T-helper 1 cell treated with Interleukin-12 subunit alpha and Interleukin-12 subunit beta and Interleukin-4 antibody, amounts not matched to agents 30 μg/mL and 1 μg/mL, for 36 hours (primary cell): Measurements from ENCODE around the gene PLEKHJ1.

Experiments
- H3K27ac Mint-ChIP-seq: one replicate; pipeline ENCODE4 v1.8.0; 2021; ENCODE audit warnings: mild to moderate bottlenecking, mixed read lengths
- H3K27me3 Mint-ChIP-seq: one replicate; pipeline ENCODE4 v1.8.0; 2021; ENCODE audit warnings: low read depth, mixed read lengths
- H3K36me3 Mint-ChIP-seq: one replicate; pipeline ENCODE4 v1.8.0; 2021; ENCODE audit warnings: low read depth, mixed read lengths
- H3K4me1 Mint-ChIP-seq: one replicate; pipeline ENCODE4 v1.8.0; 2021; ENCODE audit warnings: low read depth, mixed read lengths
- H3K4me3 Mint-ChIP-seq: one replicate; pipeline ENCODE4 v1.8.0; 2021; ENCODE audit warnings: mild to moderate bottlenecking, moderate library complexity, mixed read lengths
- H3K9me3 Mint-ChIP-seq: one replicate; pipeline ENCODE4 v1.8.0; 2021; ENCODE audit warnings: mixed read lengths

Gene PLEKHJ1

GRCh38 chr19:2228157-2229030 is 7.7 kb downstream of the PLEKHJ1 start:
- Mint-ChIP-seq H3K4me3 (no peak overlapping the region), H3K9me3 (no peaks in the 10 kb centered on the region), H3K36me3 (peaks cover 14% of the 10 kb centered on the region), H3K27ac (no peak overlapping the region), H3K27me3 (no peaks in the 10 kb centered on the region), H3K4me1 (no peaks in the 10 kb centered on the region)

GRCh38 chr19:2227415-2228156 is 8.5 kb downstream of the PLEKHJ1 start:
- H3K27me3 Mint-ChIP-seq = no peaks in the 10 kb centered on the region
- H3K27ac Mint-ChIP-seq = no peak overlapping the region
- no peaks in the 10 kb centered on the region for H3K9me3 Mint-ChIP-seq
- peaks cover 14% of the 10 kb centered on the region for H3K36me3 Mint-ChIP-seq
- H3K4me1 Mint-ChIP-seq = no peaks in the 10 kb centered on the region
- H3K4me3 Mint-ChIP-seq = no peak overlapping the region

- Mint-ChIP-seq H3K27ac (no peak overlapping the region), H3K27me3 (no peaks in the 10 kb centered on the region), H3K36me3 (peaks cover 14% of the 10 kb centered on the region), H3K9me3 (no peaks in the 10 kb centered on the region), H3K4me3 (no peak overlapping the region), H3K4me1 (no peaks in the 10 kb centered on the region)
Measured at GRCh38 chr19:2226840-2227360, 9.2 kb downstream of the PLEKHJ1 start.

GRCh38 chr19:2226051-2226839 is 9.9 kb downstream of the PLEKHJ1 start:
- no peak overlapping the region for H3K4me3 Mint-ChIP-seq
- H3K9me3 Mint-ChIP-seq = no peaks in the 10 kb centered on the region
- no peaks in the 10 kb centered on the region for H3K4me1 Mint-ChIP-seq
- H3K27me3 Mint-ChIP-seq = no peaks in the 10 kb centered on the region
- no peak overlapping the region for H3K27ac Mint-ChIP-seq
- H3K36me3 Mint-ChIP-seq = peaks cover 14% of the 10 kb centered on the region

- no peak overlapping the region for H3K27ac Mint-ChIP-seq
- H3K27me3 Mint-ChIP-seq = no peaks in the 10 kb centered on the region
- H3K4me1 Mint-ChIP-seq = no peaks in the 10 kb centered on the region
- no peak overlapping the region for H3K4me3 Mint-ChIP-seq
- H3K9me3 Mint-ChIP-seq = no peaks in the 10 kb centered on the region
- H3K36me3 Mint-ChIP-seq = peaks cover 14% of the 10 kb centered on the region
Measured at GRCh38 chr19:2225415-2226050, 10.6 kb downstream of the PLEKHJ1 start.

GRCh38 chr19:2224754-2225349 is 11.3 kb downstream of the PLEKHJ1 start:
- H3K36me3 Mint-ChIP-seq = peaks cover 11% of the 10 kb centered on the region
- no peaks in the 10 kb centered on the region for H3K9me3 Mint-ChIP-seq
- no peaks in the 10 kb centered on the region for H3K27me3 Mint-ChIP-seq
- H3K4me3 Mint-ChIP-seq = no peak overlapping the region
- no peak overlapping the region for H3K27ac Mint-ChIP-seq
- no peaks in the 10 kb centered on the region for H3K4me1 Mint-ChIP-seq

- Mint-ChIP-seq H3K9me3 (no peaks in the 10 kb centered on the region), H3K4me1 (no peaks in the 10 kb centered on the region), H3K36me3 (peaks cover 11% of the 10 kb centered on the region), H3K27me3 (no peaks in the 10 kb centered on the region), H3K27ac (no peak overlapping the region), H3K4me3 (no peak overlapping the region)
Measured at GRCh38 chr19:2223959-2224358, 12.2 kb downstream of the PLEKHJ1 start.

GRCh38 chr19:2223391-2223790 is 12.7 kb downstream of the PLEKHJ1 start:
- no peaks in the 10 kb centered on the region for H3K27me3 Mint-ChIP-seq
- H3K4me1 Mint-ChIP-seq = no peaks in the 10 kb centered on the region
- H3K4me3 Mint-ChIP-seq = no peak overlapping the region
- H3K9me3 Mint-ChIP-seq = no peaks in the 10 kb centered on the region
- H3K27ac Mint-ChIP-seq = no peak overlapping the region
- peaks cover 9% of the 10 kb centered on the region for H3K36me3 Mint-ChIP-seq

- Mint-ChIP-seq H3K4me3 (no peak overlapping the region), H3K27me3 (no peaks in the 10 kb centered on the region), H3K27ac (no peak overlapping the region), H3K9me3 (no peaks in the 10 kb centered on the region), H3K36me3 (peaks cover 12% of the 10 kb centered on the region), H3K4me1 (no peaks in the 10 kb centered on the region)
Measured at GRCh38 chr19:2221918-2222317, 14.2 kb downstream of the PLEKHJ1 start.

GRCh38 chr19:2221250-2221831 is 14.8 kb downstream of the PLEKHJ1 start:
- Mint-ChIP-seq H3K9me3 (no peaks in the 10 kb centered on the region), H3K27me3 (no peaks in the 10 kb centered on the region), H3K36me3 (peaks cover 14% of the 10 kb centered on the region), H3K27ac (no peak overlapping the region), H3K4me3 (no peak overlapping the region), H3K4me1 (no peaks in the 10 kb centered on the region)

GRCh38 chr19:2219726-2220125 is 16.4 kb downstream of the PLEKHJ1 start:
- H3K36me3 Mint-ChIP-seq = peaks cover 12% of the 10 kb centered on the region
- no peak overlapping the region for H3K27ac Mint-ChIP-seq
- H3K9me3 Mint-ChIP-seq = no peaks in the 10 kb centered on the region
- no peaks in the 10 kb centered on the region for H3K27me3 Mint-ChIP-seq
- H3K4me3 Mint-ChIP-seq = no peak overlapping the region
- H3K4me1 Mint-ChIP-seq = peaks cover 2% of the 10 kb centered on the region

GRCh38 chr19:2217591-2217990 is 18.5 kb downstream of the PLEKHJ1 start:
- Mint-ChIP-seq H3K36me3 (peaks cover 10% of the 10 kb centered on the region), H3K27ac (no peak overlapping the region), H3K27me3 (no peaks in the 10 kb centered on the region), H3K4me1 (peaks cover 6% of the 10 kb centered on the region), H3K4me3 (no peak overlapping the region), H3K9me3 (no peaks in the 10 kb centered on the region)

- Mint-ChIP-seq H3K36me3 (peaks cover 15% of the 10 kb centered on the region), H3K27me3 (no peaks in the 10 kb centered on the region), H3K27ac (no peak overlapping the region), H3K9me3 (no peaks in the 10 kb centered on the region), H3K4me1 (peaks cover 8% of the 10 kb centered on the region), H3K4me3 (no peak overlapping the region)
Measured at GRCh38 chr19:2216361-2217225, 19.5 kb downstream of the PLEKHJ1 start.
